Measurements from ENCODE around the gene CRACR2B. TPM values are rescaled to one million over a fixed set of nuclear protein-coding genes. Genes with fewer than 3 reads are reported as not detected.

Gene CRACR2B
- total and polyA plus RNA-seq, 2 of the 13 experiments (the other 11 are each of a cell fraction or from before 2014, with no cell fraction given) = 14.9 to 21.0 TPM

- no peak overlapping the region for H3K27ac ChIP-seq (ENCODE audit: extremely low read length, insufficient read depth, low read length)
- peaks cover 18% of the 10 kb centered on the region for H3K79me2 ChIP-seq (ENCODE audit: insufficient read depth, low read length)
- no peaks in the 10 kb centered on the region for H4K20me1 ChIP-seq (ENCODE audit: insufficient read depth, low read length)
- H3K4me3 ChIP-seq (replicated peaks in 1 of 3; ENCODE audit: insufficient read depth in 1 of 3, low read depth in 2 of 3, low read length in 3 of 3) = no peak overlapping the region
- TF ChIP-seq ZBTB39 (CRISPR knock-in tag; IDR thresholded peaks at IDR 0.05) (no peak), AGO2 (optimal IDR thresholded peaks at IDR 0.05; ENCODE audit: low read depth, low read length) (peak; percentile 37)
- DNase-seq (ENCODE audit: low spot score) (no peak), ATAC-seq (no peak), FAIRE-seq (no peak)
- no peaks in the 10 kb centered on the region; a peak in 1 of 5 replicates for H3K27me3 ChIP-seq (ENCODE audit: control insufficient read depth in 1 of 2, insufficient read depth in 2 of 2, low read length in 2 of 2)
- ChIA-PET CTCF (ENCODE audit: low intra/inter-chr PET ratio, low total read pairs) (no interaction called here), POLR2A (no interaction called here)
- no peaks in the 10 kb centered on the region for H3K9me3 ChIP-seq (ENCODE audit: low read length)
- H3K4me2 ChIP-seq (ENCODE audit: low read depth, low read length) = no peak overlapping the region
- in situ Hi-C loops (cut with HindIII; ENCODE audit: extremely low pct_ligation_motif_present, low pct_unique_long_range_greater_than_20kb) (no loop called here), intact Hi-C loops (cut with micrococcal nuclease; ENCODE audit: unreplicated experiment) (no loop called here)
- H3K4me1 ChIP-seq (ENCODE audit: insufficient read depth, low read length) = peaks cover 24% of the 10 kb centered on the region
- H3K9ac ChIP-seq (ENCODE audit: insufficient read depth, low read depth, low read length) = no peak overlapping the region
- H3K36me3 ChIP-seq (replicated peaks in 1 of 2; ENCODE audit: control insufficient read depth in 1 of 2, insufficient read depth in 2 of 2, low read length in 2 of 2) = peaks cover 7 to 8% of the 10 kb centered on the region in 2 experiments; a peak in 3 of 5 replicates
- 92% methylated on average over 9 of the region's 20 CpGs for WGBS (ENCODE audit: low lambda C conversion rate)
- no TSS peak for BruUV-seq (replicated peaks)
- no peak overlapping the region for H2AFZ ChIP-seq (ENCODE audit: low read length)
Observed at GRCh38 chr11:801097-801780, 26.5 kb upstream of the CRACR2B start.

GRCh38 chr11:802018-802617, 25.6 kb upstream of the CRACR2B start:
- no peak for FAIRE-seq
- TF ChIP-seq RBFOX2 (IDR thresholded peaks at IDR 0.05; ENCODE audit: low read depth, low read length) (peak; percentile 31; the same call in 1 of the 2 replicates), MNT (IDR thresholded peaks at IDR 0.05) (peak; percentile 75), NFATC3 (CRISPR knock-in tag; IDR thresholded peaks at IDR 0.05) (no peak), ZNF768 (CRISPR knock-in tag; IDR thresholded peaks at IDR 0.05) (peak; percentile 38; the same call in 1 of the 2 replicates), SNAPC2 (CRISPR knock-in tag; IDR thresholded peaks at IDR 0.05) (no peak), ZBTB33 (CRISPR knock-in tag; IDR thresholded peaks at IDR 0.05) (peak; percentile 79), ZNF530 (CRISPR knock-in tag; IDR thresholded peaks at IDR 0.05; ENCODE audit: low read depth) (no peak), SALL1 (CRISPR knock-in tag; IDR thresholded peaks at IDR 0.05) (no peak), AGO2 (optimal IDR thresholded peaks at IDR 0.05; ENCODE audit: low read depth, low read length) (peak; percentile 8), RFX5 (IDR thresholded peaks at IDR 0.05; ENCODE audit: low read depth, low read length) (no peak)

More at GRCh38 chr11:802018-802617, 25.6 kb upstream of the CRACR2B start:
- Histone ChIP-seq H3K4me1 (ENCODE audit: insufficient read depth, low read length) (peaks cover 25% of the 10 kb centered on the region), H3K4me2 (ENCODE audit: low read depth, low read length) (no peak overlapping the region), H3K27me3 (ENCODE audit: control insufficient read depth in 1 of 2, insufficient read depth in 2 of 2, low read length in 2 of 2) (no peaks in the 10 kb centered on the region; a peak in 1 of 5 replicates), H3K9me3 (ENCODE audit: low read length) (no peaks in the 10 kb centered on the region), H3K27ac (ENCODE audit: extremely low read length, insufficient read depth, low read length) (no peak overlapping the region), H3K36me3 (replicated peaks in 1 of 2; ENCODE audit: control insufficient read depth in 1 of 2, insufficient read depth in 2 of 2, low read length in 2 of 2) (peaks cover 7 to 8% of the 10 kb centered on the region in 2 experiments; a peak in 3 of 5 replicates), H2AFZ (ENCODE audit: low read length) (no peak overlapping the region), H3K79me2 (ENCODE audit: insufficient read depth, low read length) (peaks cover 14% of the 10 kb centered on the region), H4K20me1 (ENCODE audit: insufficient read depth, low read length) (no peaks in the 10 kb centered on the region), H3K4me3 (replicated peaks in 1 of 3; ENCODE audit: insufficient read depth in 1 of 3, low read depth in 2 of 3, low read length in 3 of 3) (no peak overlapping the region), H3K9ac (ENCODE audit: insufficient read depth, low read depth, low read length) (no peak overlapping the region)
- WGBS (ENCODE audit: low lambda C conversion rate) = 97% methylated on average over 12 of the region's 21 CpGs
- no peak for ATAC-seq
- POLR2A ChIA-PET = no interaction called here
- DNase-seq (ENCODE audit: low spot score) = no peak
- CTCF ChIA-PET (ENCODE audit: low intra/inter-chr PET ratio, low total read pairs) = no interaction called here
- intact Hi-C loops (cut with micrococcal nuclease; ENCODE audit: unreplicated experiment) = no loop called here
- in situ Hi-C loops (cut with HindIII; ENCODE audit: extremely low pct_ligation_motif_present, low pct_unique_long_range_greater_than_20kb) = no loop called here
- BruUV-seq (replicated peaks) = no TSS peak

Data from HepG2 (cell line).